IPS-NIHi11 (cell line): ENCODE measurements around the gene LSAMP.
"Not testable (repeated sequence)": the region's sequence is repeated elsewhere in the genome, so short reads cannot be mapped to it uniquely, and the experiment has no call there.

ENCODE experiments used
- DNase-seq: peaks from one replicate; pipeline ENCODE4 v3.0.0; 2012; ENCODE audit warnings: mixed read lengths, low spot score

Gene LSAMP

DNA sequence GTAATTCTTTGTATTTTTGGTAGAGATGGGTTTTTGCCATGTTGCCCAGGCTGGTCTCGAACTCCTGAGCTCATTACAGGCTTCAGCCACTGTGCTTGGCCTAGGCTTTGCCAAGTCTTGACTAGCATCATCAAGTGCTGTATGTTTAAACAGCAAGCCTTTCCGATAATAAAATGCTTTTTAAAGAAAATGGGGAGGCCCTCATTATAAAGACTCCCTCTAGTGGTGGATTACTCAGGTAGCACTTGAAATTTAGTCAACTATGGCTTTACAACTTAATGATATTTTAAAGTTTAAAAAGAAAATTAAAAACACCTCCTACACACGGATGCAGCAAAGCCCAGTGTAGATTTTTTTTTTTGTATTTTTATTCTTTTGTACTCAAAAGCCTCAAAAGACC is 608.3 kb downstream of the LSAMP start:
- peak; percentile 31 for DNase-seq

DNA sequence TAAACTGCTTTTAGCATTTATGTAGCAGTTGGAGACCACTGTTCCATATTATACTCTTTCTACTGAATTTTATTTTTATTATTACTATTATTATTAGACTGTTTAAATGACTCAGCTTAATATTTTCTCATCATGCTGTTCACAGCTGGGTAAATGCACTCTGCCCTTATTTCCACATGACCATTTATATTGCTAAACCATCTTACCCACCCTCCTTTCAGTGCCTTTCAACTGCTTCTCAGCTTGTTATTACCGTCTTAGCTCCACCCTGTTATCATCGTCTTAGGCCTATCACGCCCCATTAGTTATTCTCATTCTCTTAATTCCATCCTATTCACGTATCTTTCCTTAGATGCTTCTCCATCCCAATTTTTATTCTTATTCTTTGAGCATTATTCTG is 609.3 kb downstream of the LSAMP start:
- DNase-seq = no peak

DNA sequence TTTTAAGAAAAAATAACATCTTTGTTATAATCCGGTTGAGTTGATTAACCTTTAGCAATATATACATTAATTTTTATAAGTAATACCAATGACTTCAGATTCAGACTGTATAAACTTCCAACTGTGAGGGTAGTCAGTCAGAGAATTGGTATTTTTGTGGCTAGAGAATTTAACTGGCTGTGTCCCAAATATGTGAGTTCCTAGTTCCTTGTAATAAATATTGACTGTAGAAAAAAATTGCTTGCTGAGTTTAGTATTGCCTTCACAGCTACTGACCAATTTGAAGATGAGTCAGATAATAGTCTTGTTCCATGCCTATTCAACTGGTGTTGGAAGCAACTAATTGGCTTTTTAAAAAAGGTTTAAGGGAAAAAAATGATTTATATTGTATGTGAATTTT is 611.2 kb downstream of the LSAMP start:
- no peak for DNase-seq

DNA sequence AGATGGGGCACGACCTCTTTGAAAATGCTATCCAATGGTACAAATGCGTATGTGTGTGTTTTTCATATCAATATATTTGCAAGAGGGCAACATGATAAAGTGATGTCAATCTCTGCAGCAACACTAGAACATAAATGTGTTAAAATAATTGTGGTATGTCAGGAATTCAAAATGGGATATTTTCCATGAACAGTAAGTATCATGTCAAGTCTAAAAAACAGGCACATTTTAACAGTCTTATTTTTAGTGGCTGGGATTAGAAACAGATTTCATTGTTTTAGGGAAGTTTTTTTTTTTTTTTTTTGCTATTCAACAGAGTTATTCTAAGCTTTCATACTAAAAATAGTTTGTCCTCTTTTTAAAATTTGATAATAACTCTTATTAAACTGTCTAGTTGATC is 612.2 kb downstream of the LSAMP start:
- DNase-seq = no peak

DNA sequence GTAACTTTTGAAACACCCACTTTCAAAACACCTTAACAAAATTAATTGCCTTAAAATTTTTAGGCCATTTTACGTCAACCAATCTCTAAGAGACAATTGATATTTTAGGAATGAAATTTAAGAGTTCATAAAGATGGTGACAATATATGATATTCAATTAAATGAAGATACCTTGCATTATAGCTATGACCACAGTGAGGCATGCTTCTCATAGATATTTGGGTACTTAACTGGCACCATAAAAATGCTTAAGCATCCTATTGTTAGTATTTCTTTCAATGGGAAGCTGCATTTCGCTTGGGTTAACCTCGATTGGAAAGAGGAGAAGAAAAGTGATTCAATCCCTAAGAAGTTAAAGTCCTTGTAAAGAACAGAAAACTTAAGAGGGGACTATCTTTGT is 613.0 kb downstream of the LSAMP start:
- no peak for DNase-seq

DNA sequence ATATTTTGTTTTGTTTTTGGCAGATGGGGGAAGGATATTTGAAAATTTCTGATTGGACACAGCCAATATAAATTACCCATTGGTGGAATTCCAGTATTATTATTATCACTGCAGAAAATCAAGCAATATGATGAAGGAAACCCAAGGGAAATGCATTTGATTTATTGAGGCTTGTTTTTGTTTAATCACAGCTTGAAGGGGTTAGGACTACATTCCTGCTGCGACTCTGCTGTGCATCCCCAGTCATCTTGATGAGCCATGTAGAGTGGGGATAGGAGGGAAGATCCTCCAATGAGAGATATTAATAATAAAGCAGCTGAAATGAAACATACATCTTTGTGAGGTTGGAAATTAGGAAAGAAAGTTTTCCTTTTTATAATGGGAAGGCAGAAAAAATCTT is 613.4 kb downstream of the LSAMP start:
- DNase-seq = no peak

DNA sequence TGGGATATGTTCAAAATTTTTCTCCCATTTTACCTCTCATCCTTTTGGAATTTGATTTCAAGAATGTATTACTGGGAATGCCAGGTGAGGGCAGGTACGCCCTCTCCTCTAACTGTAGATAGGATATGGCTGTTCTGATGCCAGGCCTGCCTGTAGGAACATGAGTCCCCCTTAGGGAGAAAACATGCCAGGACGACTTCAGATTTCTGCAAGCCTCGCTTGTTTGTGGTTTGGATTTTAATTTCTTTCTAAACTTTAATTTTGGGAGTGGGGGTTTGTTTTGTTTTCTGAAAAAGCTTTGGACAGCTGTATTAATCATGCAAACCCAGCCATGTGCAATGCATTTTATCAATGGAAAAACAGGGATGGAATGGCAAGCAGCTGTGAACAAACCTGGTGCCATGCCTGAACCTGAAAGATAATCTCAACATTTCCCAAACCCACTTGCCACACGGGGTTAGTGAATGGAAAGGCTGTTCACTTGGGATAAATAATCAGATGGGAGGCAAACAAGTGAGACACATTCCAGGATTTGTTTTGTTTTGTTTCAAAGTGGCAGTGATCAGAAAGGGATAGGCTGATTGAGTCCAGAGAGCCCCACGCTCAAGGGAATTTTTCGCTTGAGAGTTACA is 614.4 kb downstream of the LSAMP start:
- no peak for DNase-seq

DNA sequence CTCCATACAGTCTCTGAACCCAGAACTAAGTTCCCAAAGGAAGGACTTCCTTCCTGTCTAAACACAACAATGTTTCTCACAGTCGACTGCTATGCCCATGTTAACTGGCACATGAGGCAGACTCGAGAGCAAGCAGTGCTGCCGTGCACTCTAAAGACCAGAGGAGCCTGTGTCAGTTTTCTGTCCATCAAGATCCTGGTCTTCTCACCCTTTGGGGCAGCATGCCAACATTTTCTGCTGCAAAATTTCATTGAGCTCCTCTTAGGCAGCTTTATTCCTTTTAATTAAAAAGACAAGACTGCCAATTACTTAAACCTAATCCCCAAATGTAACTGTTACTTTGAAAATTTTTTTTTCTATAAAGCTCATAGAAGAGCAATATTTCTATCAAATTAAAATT is 616.9 kb downstream of the LSAMP start:
- DNase-seq = no peak

DNA sequence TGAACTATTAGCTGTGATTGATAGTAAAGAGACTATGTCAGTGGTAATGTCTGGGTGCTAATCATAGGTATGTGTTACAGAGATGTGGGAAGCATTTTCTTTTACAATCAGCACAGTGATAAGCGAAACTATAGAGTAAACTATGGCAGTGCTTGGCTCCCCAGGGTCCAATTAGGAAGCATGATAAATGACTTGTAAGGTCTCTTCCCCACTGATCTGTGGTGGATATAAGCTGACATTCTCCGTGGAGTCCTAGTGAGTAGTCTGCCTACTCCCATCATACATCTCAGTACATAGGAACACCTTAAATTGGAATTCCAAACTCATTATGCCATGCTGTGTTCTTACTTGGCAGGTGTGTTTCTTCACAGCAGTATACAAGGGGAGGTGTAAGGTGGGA is 617.8 kb downstream of the LSAMP start:
- no peak for DNase-seq

DNA sequence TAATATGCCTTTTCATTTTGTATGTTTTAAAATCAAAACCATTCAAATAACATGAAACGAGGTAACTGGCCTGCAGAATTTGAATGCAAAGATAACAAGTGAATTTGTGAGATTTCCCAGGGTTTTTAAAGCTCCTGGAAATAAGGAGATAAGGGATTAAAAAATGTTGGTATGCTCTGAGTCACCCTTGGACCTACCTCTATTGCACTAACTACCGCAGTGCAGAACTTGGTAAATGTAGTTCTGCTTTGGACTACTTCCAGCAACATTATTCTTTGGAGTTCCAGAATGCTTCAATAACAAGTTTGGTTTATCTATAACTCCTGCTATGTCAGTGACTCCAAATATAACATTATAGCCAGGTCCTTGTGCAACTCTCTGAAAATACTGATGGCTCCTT is 620.2 kb downstream of the LSAMP start:
- no peak for DNase-seq

DNA sequence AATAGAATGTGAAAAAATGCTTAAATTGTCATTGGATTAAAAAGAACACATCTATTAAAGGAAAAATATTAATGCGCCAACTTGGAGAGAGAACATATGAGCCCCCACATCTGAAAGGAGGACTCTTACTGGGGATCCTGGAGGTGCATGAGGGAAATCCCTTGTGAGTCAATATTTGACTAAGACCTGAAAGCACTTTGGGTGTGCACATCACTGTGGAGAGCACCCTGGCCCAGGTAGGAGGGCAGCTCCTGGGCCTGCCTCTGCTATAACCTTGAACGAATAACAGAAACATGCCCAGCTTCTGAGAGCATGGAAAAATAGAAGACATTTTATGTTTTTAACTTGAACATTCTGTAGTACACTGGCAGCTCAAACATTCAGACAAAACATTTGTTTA is 622.2 kb downstream of the LSAMP start:
- no peak for DNase-seq

DNA sequence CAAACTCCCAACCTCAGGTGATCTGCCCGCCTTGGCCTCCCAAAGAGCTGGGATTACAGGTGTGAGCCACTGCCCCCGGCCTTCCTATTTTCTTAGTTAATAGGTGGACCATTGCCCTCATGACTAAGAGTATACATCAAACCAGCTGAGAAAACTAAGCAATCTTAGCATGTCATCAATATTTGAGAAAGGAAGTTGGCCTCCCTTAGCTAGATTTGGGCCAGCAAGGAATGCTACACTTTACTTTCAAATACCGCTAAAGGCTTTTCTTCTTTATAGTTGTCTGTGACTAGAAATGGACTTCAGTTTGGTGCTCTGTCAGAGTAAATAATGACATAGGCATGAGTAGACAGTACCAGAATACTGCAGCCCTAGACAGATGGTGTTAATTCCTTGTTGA is 622.7 kb downstream of the LSAMP start:
- DNase-seq = no peak

DNA sequence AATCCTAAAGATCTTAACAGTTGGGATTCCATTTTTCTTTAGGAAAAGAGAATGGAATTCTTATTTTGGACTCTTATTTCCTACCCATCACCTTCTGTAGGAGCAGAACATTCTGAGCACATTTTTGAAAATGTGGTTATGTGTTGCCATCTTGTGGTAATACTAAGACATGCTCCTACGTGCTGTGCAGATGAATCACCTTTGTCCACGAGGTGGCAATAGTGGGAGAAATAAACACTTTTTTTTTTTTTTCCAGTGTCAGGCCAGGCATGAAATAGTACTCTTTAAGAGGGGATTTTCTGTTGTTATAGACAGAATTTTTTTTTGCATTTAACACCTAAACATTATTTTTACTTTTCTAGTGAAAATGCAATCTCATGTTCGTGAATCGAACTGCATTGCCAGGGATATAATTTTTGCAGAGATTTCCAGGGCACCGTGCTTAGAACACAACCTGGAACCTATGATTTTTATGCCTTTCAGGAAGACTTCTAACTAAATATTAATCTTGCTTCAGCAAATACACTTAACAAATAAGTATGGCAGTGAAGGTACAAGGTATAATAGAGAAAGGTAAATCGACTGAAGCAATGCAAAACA is 625.4 kb downstream of the LSAMP start:
- peak; percentile 70 for DNase-seq

DNA sequence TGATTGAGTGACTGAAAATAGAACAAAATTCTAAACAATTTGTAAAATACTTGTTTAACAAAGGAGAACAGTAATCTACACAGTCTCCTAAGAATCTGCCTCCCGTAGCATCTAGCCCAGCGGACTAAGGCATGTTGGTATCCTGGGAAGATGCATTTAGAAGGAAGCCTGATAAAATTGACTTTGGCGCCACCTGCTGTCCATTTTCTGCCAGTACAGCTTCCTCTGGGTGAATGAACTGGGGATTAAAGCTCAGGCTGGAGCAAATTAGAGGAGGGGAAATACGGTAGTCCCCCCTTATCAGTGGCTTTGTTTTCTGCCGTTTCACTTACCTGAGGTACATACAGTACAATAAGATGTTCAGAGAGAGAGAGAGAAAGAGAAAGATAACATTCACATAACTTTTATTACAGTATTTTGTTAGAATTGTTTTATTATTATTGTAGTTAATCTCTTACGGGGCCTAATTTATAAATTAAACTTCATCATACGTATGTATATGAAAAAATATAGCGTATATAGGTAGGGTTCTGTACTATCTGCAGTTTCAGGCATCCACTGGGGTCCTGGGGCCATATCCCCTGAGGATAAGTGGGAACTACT is 630.4 kb downstream of the LSAMP start:
- DNase-seq = peak; percentile 74

DNA sequence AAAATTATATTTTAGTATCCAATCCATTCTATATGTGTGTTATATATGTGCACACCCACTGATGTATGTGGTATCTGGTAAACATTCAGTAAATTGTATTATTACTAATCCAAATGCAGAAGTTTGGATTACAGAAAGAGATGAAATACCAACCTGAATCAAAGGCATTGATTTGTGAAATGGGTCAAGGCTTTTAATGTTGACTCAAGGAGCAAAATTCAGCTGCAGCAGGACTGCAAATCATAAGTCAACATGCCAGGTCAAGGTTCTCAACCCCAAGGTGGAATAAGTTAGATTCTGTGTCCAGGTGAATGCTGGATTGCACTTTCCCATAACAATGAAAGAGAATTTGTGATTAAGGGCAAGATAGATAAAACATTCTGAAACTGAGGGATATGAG is 631.3 kb downstream of the LSAMP start:
- no peak for DNase-seq

DNA sequence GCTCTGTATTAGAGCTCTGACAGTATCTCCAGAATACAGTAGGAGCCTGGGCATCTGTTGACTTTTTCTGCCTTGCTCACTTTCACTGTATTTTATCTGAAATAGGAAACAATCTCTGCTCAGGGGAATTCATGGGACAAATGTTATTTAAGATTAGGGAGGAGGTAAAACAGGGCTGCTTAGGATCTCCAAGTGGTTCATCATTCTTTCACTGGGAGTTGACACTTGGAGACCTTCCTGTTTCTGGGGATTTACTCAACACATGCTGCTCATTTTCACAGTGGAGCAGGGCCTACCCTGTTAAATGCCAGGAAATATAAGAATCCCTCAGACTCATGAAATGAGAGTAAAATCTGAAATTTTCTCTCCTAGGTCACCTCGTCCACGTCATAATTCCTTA is 636.5 kb downstream of the LSAMP start:
- DNase-seq = no peak

DNA sequence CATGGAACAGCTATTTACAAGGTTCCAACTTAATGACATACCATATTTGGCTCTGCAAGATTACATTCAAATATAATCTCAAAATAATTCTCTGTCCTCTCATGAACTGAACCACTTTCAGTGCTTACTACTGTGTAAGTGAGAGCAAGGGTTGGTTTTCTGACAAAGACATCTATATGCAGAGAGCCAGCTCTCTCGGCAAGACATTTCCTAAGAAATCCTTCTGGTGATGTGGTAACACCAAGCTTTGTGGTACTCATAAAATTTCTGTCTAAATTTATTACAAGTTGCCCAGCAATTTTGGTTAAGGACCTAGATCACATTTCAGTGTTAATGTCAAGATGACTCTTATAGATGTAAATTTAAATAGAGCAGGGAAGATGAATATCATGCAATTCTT is 637.0 kb downstream of the LSAMP start:
- DNase-seq = no peak

DNA sequence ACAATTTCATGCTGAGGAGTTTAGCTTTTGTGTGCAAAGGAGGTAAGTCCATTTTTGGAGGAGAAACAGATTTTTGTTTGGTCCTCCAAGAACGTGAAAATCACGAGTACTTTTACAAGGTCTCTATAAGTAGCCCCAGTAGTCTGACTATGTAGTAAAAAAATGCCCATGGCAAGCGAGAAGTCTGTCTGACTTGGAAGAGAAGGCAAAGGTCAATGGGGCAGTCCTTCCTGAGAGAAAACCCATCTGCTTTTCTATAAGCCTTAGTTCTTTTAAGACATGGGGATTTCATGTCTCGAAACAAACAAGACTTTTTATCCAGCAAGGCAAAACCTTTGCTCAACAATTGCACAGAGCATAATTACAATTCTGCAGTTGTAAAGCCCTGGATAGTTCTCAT is 638.8 kb downstream of the LSAMP start:
- DNase-seq = no peak

DNA sequence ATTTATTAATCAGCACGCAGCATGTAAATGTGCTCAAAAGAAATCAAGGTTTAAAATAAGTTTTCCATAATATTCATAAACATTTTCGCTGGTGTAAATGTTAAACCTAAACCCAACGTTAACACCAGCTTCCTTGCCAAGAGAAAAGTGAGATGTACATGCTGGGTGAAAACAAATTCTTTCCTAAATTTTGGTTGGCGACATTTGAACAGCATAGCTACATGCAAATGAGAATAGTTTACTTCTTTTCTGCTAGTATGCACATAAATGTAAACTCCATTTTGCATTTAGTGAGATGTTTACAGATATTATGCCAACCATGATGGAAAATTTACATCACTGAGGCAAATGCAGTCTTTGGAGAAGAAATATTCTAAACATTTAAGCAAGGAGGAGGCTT is 639.8 kb downstream of the LSAMP start:
- no peak for DNase-seq

DNA sequence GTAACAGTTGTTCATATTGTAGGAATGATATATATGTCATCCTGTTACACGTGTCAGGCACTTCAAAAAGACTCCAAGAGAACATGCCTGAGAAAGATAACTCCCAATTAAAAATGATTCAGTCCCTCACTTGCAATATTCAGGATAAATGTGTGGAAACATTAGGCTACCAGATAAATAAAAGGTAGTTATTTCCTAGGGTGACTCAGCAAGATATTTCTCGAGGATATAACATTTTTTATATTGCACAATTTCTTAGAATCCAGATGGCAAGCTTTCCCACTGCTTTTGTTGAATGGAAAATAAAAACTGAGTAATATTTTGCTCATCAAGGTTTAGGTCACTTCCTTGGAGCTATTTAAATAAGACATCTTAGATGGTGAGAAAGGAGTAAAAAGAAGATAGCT is 640.6 kb downstream of the LSAMP start:
- no peak for DNase-seq

DNA sequence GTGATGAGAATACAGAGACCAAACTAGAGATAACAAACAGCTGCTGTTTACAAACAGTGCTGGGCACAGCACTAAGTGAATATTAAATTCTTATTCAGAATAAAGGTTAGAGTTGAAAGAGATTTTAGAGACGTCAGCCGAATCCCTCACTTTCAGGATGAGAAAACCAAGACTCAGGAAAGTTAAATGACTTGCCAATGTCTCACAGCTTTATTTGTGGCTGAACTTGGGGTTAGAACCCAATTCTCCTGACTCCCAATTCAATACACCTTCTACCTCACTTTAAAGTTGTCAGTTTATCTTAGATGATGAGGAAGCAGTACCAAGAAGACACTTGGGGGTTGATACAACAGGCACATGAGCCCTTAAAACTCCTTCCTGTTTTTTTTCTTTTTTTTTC is 641.1 kb downstream of the LSAMP start:
- no peak for DNase-seq

DNA sequence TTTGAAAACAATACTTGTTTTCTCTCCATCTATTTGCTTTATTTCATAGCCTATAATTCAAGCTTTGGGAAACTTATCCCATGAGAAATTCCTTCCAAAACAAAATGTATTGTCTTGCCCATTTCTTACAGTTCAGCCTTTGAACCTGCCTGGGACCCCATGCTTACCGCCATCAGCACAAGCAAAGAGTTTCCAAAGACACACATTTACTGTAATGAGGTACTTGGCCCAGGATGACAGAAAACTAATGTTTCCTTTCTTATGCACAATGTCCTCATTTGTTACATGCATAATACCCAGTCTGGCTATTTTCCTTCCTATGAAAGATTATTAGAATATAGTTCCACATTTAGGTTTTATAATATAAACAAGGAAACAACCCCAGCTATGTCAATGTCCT is 641.6 kb downstream of the LSAMP start:
- DNase-seq = no peak

DNA sequence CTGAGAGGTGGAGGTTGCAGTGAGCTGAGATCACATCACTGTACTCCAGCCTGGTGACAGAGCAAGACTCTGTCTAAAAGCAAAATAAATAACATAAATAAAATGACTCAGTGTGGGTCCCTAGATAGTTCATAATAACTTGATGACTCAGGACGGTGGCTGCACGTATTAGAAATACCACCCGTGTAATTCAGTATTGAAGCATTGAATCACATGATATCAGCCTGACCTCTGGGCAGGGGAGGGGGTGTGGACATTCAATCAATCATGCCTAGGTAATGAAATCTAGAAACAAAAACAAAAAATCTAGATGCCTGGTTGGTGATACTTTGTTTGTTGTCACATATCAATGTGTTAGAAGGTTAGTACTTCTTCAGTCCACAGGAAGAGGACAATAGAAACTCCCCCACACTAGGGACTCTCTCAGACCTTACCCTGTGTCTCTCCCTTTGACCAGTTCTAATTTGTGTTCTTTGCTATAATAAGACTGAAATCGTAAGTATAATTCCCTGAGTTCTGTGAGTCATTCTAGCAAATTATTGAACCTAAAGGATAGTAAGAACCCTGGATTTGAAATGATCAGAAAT is 644.7 kb downstream of the LSAMP start:
- DNase-seq = no peak

DNA sequence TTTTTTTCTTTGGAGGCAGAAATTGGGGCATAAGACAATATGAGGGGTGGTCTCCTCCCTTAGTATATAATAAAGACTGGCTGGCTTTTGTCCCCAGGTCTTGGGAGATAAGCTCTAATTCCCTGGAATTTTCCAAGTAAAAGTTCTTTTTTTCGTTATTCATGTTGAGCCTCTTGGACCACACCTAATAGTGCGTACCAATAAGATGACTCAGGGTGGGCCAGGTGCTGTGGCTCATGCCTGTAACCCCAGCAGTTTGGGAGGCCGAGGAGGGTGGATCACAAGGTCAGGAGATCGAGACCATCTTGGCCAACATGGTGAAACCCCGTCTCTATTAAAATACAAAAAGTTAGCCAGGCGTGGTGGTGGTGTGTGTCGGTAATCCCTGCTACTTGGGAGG is 645.2 kb downstream of the LSAMP start:
- not testable (repeated sequence) for DNase-seq
